HepG2 (cell line): ENCODE results near the gene RNU6-1. TPM values are rescaled to one million over a fixed set of nuclear protein-coding genes. Genes with fewer than 3 reads are reported as not detected.

ENCODE experiments used
- FOXJ3 ChIP-seq: sonication (generic); formaldehyde crosslinking; IDR thresholded peaks from 2 replicates; pipeline ENCODE4 v1.4.0; 2020; ENCODE audit warnings: missing genetic modification reagents, mild to moderate bottlenecking, borderline replicate concordance
- GABPA ChIP-seq, 2 experiments: IDR thresholded peaks; 2 replicates each; pipeline ENCODE4 v1.6.1; 2011 to 2016; ENCODE audit warnings: low read depth in 2 of 2, low read length in 1 of 2, missing biosample characterization in 1 of 2, missing genetic modification characterization in 1 of 2
- HOXA3 ChIP-seq: sonication (generic); formaldehyde crosslinking; IDR thresholded peaks from 2 replicates; pipeline ENCODE4 v1.5.0; 2020; ENCODE audit warnings: missing genetic modification reagents
- KDM2A ChIP-seq: sonication (generic); formaldehyde crosslinking; IDR thresholded peaks from 2 replicates; pipeline ENCODE4 v1.4.0; 2020; ENCODE audit warnings: low read depth, missing genetic modification reagents, borderline replicate concordance
- NFKBIZ ChIP-seq: IDR thresholded peaks from 2 replicates; pipeline ENCODE4 v1.6.1; 2018; ENCODE audit warnings: missing genetic modification reagents, missing compliant biosample characterization
- PHF8 ChIP-seq: sonication (generic); formaldehyde crosslinking; IDR thresholded peaks from 2 replicates; pipeline ENCODE4 v1.5.0; 2020; ENCODE audit warnings: missing genetic modification reagents
- SOX5 ChIP-seq: IDR thresholded peaks from 2 replicates; pipeline ENCODE4 v1.6.1; 2016; ENCODE audit warnings: borderline replicate concordance
- YEATS4 ChIP-seq: sonication (generic); formaldehyde crosslinking; IDR thresholded peaks from 2 replicates; pipeline ENCODE4 v1.4.0; 2020; ENCODE audit warnings: missing genetic modification reagents, borderline replicate concordance
- ZFP1 ChIP-seq: IDR thresholded peaks from 2 replicates; pipeline ENCODE4 v1.6.1; 2016
- ZNF10 ChIP-seq: sonication (generic); formaldehyde crosslinking; IDR thresholded peaks from 2 replicates; pipeline ENCODE4 v1.4.0; 2020; ENCODE audit warnings: mild to moderate bottlenecking, low read depth, missing genetic modification reagents, borderline replicate concordance
- ZNF205 ChIP-seq: IDR thresholded peaks from 2 replicates; pipeline ENCODE4 v1.6.1; 2018; ENCODE audit warnings: missing biosample characterization, missing genetic modification reagents
- ZNF792 ChIP-seq: IDR thresholded peaks from 2 replicates; pipeline ENCODE4 v1.6.1; 2016
- polyA plus RNA-seq, 8 experiments: library from polyadenylated mRNA; depleted of rRNA in 3 of 8; stranded (reverse) in 7 of 8; unstranded in 1 of 8; fragments of >200 nt; fragmentation: Illumina TruSeq in 4 of 8; extraction: Trizol in 4 of 8; gene quantifications; 2 replicates each; pipeline versions ENCODE4 v1.2.1 to v1.2.3, GENCODE V29; 2011 to 2016; ENCODE audit warnings: low read depth in 4 of 8, missing spikeins in 1 of 8, mixed read lengths in 1 of 8; ENCODE audit not compliant: insufficient read depth in 1 of 8
- total RNA-seq, 5 experiments: library from RNA; depleted of rRNA; stranded (reverse); fragments of >200 nt; fragmentation: Illumina TruSeq; extraction: Trizol; gene quantifications; 2 replicates each; pipeline ENCODE4 v1.2.3, GENCODE V29; 2016; ENCODE audit warnings: low read depth in 1 of 5
- TF ChIP-seq, protein P1 (sequence below): sonication (generic); formaldehyde crosslinking; IDR thresholded peaks from 2 replicates; pipeline ENCODE4 v1.4.0; 2020; ENCODE audit warnings: missing genetic modification reagents
- TF ChIP-seq, protein P2 (sequence below): sonication (generic); formaldehyde crosslinking; IDR thresholded peaks from 2 replicates; pipeline ENCODE4 v1.9.0; 2022; ENCODE audit warnings: missing genetic modification reagents, mild to moderate bottlenecking, borderline replicate concordance
- TF ChIP-seq, protein P3 (sequence below): sonication (generic); formaldehyde crosslinking; IDR thresholded peaks from 2 replicates; pipeline ENCODE4 v1.5.0; 2020; ENCODE audit warnings: missing genetic modification reagents
- TF ChIP-seq, protein P4 (sequence below): sonication (generic); formaldehyde crosslinking; conservative IDR thresholded peaks from 2 replicates; pipeline ENCODE4 v1.4.0; 2020; ENCODE audit warnings: missing genetic modification reagents
- TF ChIP-seq, protein P5 (sequence below): IDR thresholded peaks from 2 replicates; pipeline ENCODE4 v1.6.1; 2016
- TF ChIP-seq, protein P6 (sequence below): sonication (generic); formaldehyde crosslinking; IDR thresholded peaks from 2 replicates; pipeline ENCODE4 v1.8.1; 2023; ENCODE audit warnings: mild to moderate bottlenecking, moderate library complexity, missing genetic modification reagents
- TF ChIP-seq, protein P7 (sequence below): sonication (generic); formaldehyde crosslinking; IDR thresholded peaks from 2 replicates; pipeline ENCODE4 v1.4.0; 2020; ENCODE audit warnings: missing genetic modification reagents

RNU6-1 gene
- total and polyA plus RNA-seq, 2 of the 13 experiments (the other 11 are each of a cell fraction or from before 2014, with no cell fraction given) = under 0.01 TPM; not detected in 1

DNA sequence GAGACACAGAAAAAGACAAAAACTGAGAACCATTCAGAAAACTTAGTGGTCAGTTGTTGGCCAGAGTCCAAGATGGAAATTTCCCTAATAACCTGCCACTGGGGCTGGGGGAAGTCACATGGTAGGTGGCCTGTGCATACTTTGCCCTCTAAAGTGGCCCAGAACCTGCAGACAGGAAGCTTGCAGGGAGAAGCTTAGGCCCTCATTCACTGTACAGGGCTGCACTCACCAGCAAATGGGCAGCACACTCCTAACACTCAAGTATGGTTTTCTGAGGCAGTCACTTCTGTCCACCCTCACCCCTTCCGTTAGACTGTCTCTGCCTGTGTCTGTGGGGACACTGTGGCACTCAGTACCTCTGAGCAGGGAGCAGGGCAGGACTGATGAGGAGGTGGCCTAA lies 14.5 kb upstream of the RNU6-1 start (continued):
- TF ChIP-seq, protein P1, sequence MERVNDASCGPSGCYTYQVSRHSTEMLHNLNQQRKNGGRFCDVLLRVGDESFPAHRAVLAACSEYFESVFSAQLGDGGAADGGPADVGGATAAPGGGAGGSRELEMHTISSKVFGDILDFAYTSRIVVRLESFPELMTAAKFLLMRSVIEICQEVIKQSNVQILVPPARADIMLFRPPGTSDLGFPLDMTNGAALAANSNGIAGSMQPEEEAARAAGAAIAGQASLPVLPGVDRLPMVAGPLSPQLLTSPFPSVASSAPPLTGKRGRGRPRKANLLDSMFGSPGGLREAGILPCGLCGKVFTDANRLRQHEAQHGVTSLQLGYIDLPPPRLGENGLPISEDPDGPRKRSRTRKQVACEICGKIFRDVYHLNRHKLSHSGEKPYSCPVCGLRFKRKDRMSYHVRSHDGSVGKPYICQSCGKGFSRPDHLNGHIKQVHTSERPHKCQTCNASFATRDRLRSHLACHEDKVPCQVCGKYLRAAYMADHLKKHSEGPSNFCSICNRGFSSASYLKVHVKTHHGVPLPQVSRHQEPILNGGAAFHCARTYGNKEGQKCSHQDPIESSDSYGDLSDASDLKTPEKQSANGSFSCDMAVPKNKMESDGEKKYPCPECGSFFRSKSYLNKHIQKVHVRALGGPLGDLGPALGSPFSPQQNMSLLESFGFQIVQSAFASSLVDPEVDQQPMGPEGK (CRISPR knock-in tag) = peak; percentile 54
- TF ChIP-seq GABPA (IDR thresholded peaks at IDR 0.05; ENCODE audit: low read depth, low read length) (no peak), GABPA (CRISPR knock-in tag; IDR thresholded peaks at IDR 0.05; ENCODE audit: low read depth) (peak; percentile 35; the same call in 1 of the 2 replicates), YEATS4 (CRISPR knock-in tag) (0 out of 2 replicates have a peak, but pooled peaks have one; percentile 32), ZNF205 (0 out of 2 replicates have a peak, but pooled peaks have one; percentile 79), ZNF10 (no peak), NFKBIZ (CRISPR knock-in tag) (no peak), PHF8 (CRISPR knock-in tag) (peak; percentile 38; the same call in 1 of the 2 replicates), SOX5 (CRISPR knock-in tag) (peak; percentile 18; the same call in 1 of the 2 replicates), ZFP1 (CRISPR knock-in tag) (peak; percentile 71; the same call in 1 of the 2 replicates), KDM2A (0 out of 2 replicates have a peak, but pooled peaks have one; percentile 31), HOXA3 (CRISPR knock-in tag) (peak; percentile 48; the same call in 1 of the 2 replicates), FOXJ3 (CRISPR knock-in tag) (no peak), ZNF792 (CRISPR knock-in tag) (no peak; the same call in 1 of the 2 replicates)
- TF ChIP-seq, protein P2, sequence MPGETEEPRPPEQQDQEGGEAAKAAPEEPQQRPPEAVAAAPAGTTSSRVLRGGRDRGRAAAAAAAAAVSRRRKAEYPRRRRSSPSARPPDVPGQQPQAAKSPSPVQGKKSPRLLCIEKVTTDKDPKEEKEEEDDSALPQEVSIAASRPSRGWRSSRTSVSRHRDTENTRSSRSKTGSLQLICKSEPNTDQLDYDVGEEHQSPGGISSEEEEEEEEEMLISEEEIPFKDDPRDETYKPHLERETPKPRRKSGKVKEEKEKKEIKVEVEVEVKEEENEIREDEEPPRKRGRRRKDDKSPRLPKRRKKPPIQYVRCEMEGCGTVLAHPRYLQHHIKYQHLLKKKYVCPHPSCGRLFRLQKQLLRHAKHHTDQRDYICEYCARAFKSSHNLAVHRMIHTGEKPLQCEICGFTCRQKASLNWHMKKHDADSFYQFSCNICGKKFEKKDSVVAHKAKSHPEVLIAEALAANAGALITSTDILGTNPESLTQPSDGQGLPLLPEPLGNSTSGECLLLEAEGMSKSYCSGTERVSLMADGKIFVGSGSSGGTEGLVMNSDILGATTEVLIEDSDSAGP (CRISPR knock-in tag) = peak; percentile 39; the same call in 1 of the 2 replicates
- TF ChIP-seq, protein P3, sequence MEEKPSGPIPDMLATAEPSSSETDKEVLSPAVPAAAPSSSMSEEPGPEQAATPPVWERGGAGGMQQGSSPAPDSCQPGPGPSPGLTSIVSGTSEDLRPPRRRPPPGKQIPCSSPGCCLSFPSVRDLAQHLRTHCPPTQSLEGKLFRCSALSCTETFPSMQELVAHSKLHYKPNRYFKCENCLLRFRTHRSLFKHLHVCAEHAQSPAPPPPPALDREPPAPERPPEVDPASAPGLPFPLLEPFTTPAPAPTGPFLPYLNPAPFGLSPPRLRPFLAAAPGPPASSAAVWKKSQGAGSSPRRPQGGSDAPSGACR (CRISPR knock-in tag) = no peak
- TF ChIP-seq, protein P4, sequence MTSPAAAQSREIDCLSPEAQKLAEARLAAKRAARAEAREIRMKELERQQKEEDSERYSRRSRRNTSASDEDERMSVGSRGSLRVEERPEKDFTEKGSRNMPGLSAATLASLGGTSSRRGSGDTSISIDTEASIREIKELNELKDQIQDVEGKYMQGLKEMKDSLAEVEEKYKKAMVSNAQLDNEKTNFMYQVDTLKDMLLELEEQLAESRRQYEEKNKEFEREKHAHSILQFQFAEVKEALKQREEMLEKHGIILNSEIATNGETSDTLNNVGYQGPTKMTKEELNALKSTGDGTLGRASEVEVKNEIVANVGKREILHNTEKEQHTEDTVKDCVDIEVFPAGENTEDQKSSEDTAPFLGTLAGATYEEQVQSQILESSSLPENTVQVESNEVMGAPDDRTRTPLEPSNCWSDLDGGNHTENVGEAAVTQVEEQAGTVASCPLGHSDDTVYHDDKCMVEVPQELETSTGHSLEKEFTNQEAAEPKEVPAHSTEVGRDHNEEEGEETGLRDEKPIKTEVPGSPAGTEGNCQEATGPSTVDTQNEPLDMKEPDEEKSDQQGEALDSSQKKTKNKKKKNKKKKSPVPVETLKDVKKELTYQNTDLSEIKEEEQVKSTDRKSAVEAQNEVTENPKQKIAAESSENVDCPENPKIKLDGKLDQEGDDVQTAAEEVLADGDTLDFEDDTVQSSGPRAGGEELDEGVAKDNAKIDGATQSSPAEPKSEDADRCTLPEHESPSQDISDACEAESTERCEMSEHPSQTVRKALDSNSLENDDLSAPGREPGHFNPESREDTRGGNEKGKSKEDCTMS (CRISPR knock-in tag) = no peak
- TF ChIP-seq, protein P5, sequence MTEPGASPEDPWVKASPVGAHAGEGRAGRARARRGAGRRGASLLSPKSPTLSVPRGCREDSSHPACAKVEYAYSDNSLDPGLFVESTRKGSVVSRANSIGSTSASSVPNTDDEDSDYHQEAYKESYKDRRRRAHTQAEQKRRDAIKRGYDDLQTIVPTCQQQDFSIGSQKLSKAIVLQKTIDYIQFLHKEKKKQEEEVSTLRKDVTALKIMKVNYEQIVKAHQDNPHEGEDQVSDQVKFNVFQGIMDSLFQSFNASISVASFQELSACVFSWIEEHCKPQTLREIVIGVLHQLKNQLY (CRISPR knock-in tag) = peak; percentile 43; the same call in 1 of the 2 replicates
- TF ChIP-seq, protein P6, sequence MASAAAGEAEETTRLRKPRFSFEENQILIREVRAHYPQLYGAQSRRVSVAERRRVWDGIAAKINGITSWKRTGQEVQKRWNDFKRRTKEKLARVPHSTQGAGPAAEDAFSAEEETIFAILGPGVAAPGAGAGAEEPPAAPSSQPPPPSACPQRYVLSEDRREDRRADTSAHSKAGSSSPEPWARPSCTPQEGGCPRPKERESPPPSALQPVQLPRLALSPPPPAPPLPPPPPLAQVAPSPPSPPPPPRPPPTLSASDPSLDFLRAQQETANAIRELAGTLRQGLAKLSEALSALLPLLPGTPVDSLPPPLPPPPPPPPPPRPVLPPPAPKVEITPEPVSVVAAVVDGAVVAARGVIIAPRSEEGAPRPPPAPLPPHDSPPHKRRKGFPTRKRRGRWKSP (CRISPR knock-in tag) = no peak
- TF ChIP-seq, protein P7, sequence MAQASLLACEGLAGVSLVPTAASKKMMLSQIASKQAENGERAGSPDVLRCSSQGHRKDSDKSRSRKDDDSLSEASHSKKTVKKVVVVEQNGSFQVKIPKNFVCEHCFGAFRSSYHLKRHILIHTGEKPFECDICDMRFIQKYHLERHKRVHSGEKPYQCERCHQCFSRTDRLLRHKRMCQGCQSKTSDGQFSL (CRISPR knock-in tag) = no peak
